Tibial nerve (tissue), 4 donors: ENCODE data around the gene MAMSTR. TPM values are rescaled to one million over a fixed set of nuclear protein-coding genes. Genes with fewer than 3 reads are reported as not detected.

Source experiments
- DNase-seq, 2 donors: peaks; one replicate each; pipeline ENCODE4 v3.0.0-alpha.2; 2019; ENCODE audit warnings: low spot score in 2 of 2
- H3K27ac ChIP-seq, 4 donors: fragments of 200-600 bp; sonication (generic) in 3 of 4; one replicate each; pipeline ENCODE4 v1.5.1; 2017 to 2019; ENCODE audit warnings: mild to moderate bottlenecking in 1 of 4
- H3K27me3 ChIP-seq, 2 donors: fragments of 200-600 bp; sonication (generic) in 1 of 2; one replicate each; pipeline versions ENCODE4 v1.5.1 to v1.6.0; 2017 to 2019
- H3K36me3 ChIP-seq, 3 donors: fragments of 200-600 bp; sonication (generic); one replicate each; pipeline ENCODE4 v1.5.1; 2018 to 2019
- H3K4me1 ChIP-seq, 4 donors: fragments of 200-600 bp; sonication (generic) in 3 of 4; one replicate each; pipeline ENCODE4 v1.5.1; 2017 to 2019
- H3K4me3 ChIP-seq, 4 donors: fragments of 200-600 bp; sonication (generic) in 3 of 4; one replicate each; pipeline ENCODE4 v1.5.1; 2017 to 2019; ENCODE audit warnings: mild to moderate bottlenecking in 1 of 4, moderate library complexity in 1 of 4
- H3K9me3 ChIP-seq, 4 donors: fragments of 200-600 bp; sonication (generic) in 3 of 4; one replicate each; pipeline ENCODE4 v1.5.1; 2017 to 2019
- CTCF ChIP-seq, 5 experiments: fragments of 200-600 bp in 3 of 5; fragments of 450-650 bp in 2 of 5; sonication (generic) in 3 of 5; IDR thresholded peaks; one replicate each; pipeline ENCODE4 v1.5.1; 2016 to 2019; ENCODE audit warnings: antibody characterized with exemption in 5 of 5, mild to moderate bottlenecking in 3 of 5, moderate library complexity in 2 of 5
- EP300 ChIP-seq, 2 donors: sonication (generic); formaldehyde crosslinking; IDR thresholded peaks; one replicate each; pipeline ENCODE4 v1.6.1; 2017; ENCODE audit warnings: antibody characterized with exemption in 2 of 2, mild to moderate bottlenecking in 1 of 2
- POLR2A ChIP-seq, 2 donors: fragments of 450-650 bp; IDR thresholded peaks; one replicate each; pipeline ENCODE4 v1.6.1; 2017; ENCODE audit warnings: antibody characterized with exemption in 2 of 2, mild to moderate bottlenecking in 2 of 2, moderate library complexity in 2 of 2
- WGBS, 2 donors: methylation state at CpG; one replicate each; pipeline ENCODE4 v1.1.5; 2018; 5-methylcytosine and 5-hydroxymethylcytosine counted together
- total RNA-seq, 4 donors: library from RNA; depleted of rRNA; stranded (reverse); fragments of >200 nt; gene quantifications; one replicate each; pipeline ENCODE4 v1.1.0, GENCODE V29; 2016

MAMSTR gene
- total RNA-seq, 4 donors from 2014 or later = 2.7 to 7.2 (median 5.9) TPM

GRCh38 chr19:48708471-48708870, 11.1 kb downstream of the MAMSTR start:
- TF ChIP-seq CTCF (IDR thresholded peaks at IDR 0.05) = no peak
- no peak for TF ChIP-seq EP300 (IDR thresholded peaks at IDR 0.05)
- no peak for TF ChIP-seq POLR2A (IDR thresholded peaks at IDR 0.05)
- Histone ChIP-seq H3K4me3 (no peak overlapping the region), H3K27ac (no peak overlapping the region), H3K4me1 (peaks cover 0 to 9% (median 6%) of the 10 kb centered on the region in 4 donors), H3K36me3 (peaks cover 0 to 36% (median 0%) of the 10 kb centered on the region in 3 donors), H3K9me3 (peaks cover 0 to 10% (median 0%) of the 10 kb centered on the region in 4 donors), H3K27me3 (no peaks in the 10 kb centered on the region)
- WGBS, 2 donors = 47 to 51% methylated on average over 11 of the region's 11 CpGs
- no peak for DNase-seq

GRCh38 chr19:48705431-48705830, 14.1 kb downstream of the MAMSTR start:
- Histone ChIP-seq H3K27ac (no peak overlapping the region), H3K4me1 (no peaks in the 10 kb centered on the region), H3K36me3 (peaks cover 0 to 47% (median 0%) of the 10 kb centered on the region in 3 donors), H3K9me3 (no peaks in the 10 kb centered on the region), H3K27me3 (no peaks in the 10 kb centered on the region), H3K4me3 (no peak overlapping the region)
- 41 to 49% methylated on average over 2 of the region's 2 CpGs for WGBS, 2 donors
- no peak for TF ChIP-seq EP300 (IDR thresholded peaks at IDR 0.05)
- TF ChIP-seq CTCF (IDR thresholded peaks at IDR 0.05) = no peak
- no peak for TF ChIP-seq POLR2A (IDR thresholded peaks at IDR 0.05)
- DNase-seq = no peak

GRCh38 chr19:48703316-48703715, 16.2 kb downstream of the MAMSTR start:
- 97 to 98% methylated on average over 21 to 22 of the region's 23 CpGs for WGBS, 2 donors
- no peak for DNase-seq
- H3K4me3 ChIP-seq = no peak overlapping the region

DNA sequence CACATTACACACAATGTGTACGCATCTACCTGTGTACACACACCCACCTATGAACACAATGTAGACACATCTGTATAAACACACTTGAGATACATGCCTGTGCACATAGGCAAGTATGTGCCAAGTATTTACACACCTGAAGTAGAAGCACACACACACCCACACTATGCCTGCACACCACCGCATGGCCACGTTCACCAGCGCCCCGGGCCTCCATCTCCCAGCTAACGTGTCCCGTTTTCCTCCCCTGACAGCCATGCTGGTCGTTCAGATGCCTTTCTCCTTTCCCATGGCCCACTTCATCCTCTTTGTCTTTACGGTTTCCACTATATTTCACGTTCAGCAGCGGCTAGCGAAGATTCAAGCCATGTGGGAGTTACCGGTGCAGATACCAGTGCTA, 16.8 kb downstream of the MAMSTR start:
- H3K4me1 ChIP-seq = no peaks in the 10 kb centered on the region
- no peaks in the 10 kb centered on the region for H3K9me3 ChIP-seq
- DNase-seq = no peak
- TF ChIP-seq EP300 (IDR thresholded peaks at IDR 0.05) = no peak
- TF ChIP-seq CTCF (IDR thresholded peaks at IDR 0.05) = no peak
- no peak for TF ChIP-seq POLR2A (IDR thresholded peaks at IDR 0.05)
- no peak overlapping the region for H3K27ac ChIP-seq
- H3K27me3 ChIP-seq = no peaks in the 10 kb centered on the region
- no peak overlapping the region for H3K4me3 ChIP-seq
- peaks cover 0 to 47% (median 0%) of the 10 kb centered on the region in 3 donors for H3K36me3 ChIP-seq
- 90 to 94% methylated on average over 13 of the region's 13 CpGs for whole genome bisulfite sequencing, 2 donors

More at GRCh38 chr19:48703316-48703715, 16.2 kb downstream of the MAMSTR start:
- TF ChIP-seq EP300 (IDR thresholded peaks at IDR 0.05) (no peak), CTCF (IDR thresholded peaks at IDR 0.05) (no peak), POLR2A (IDR thresholded peaks at IDR 0.05) (no peak)
- Histone ChIP-seq H3K9me3 (no peaks in the 10 kb centered on the region), H3K27ac (no peak overlapping the region), H3K36me3 (peaks cover 0 to 47% (median 0%) of the 10 kb centered on the region in 3 donors), H3K4me1 (no peaks in the 10 kb centered on the region), H3K27me3 (no peaks in the 10 kb centered on the region)

DNA sequence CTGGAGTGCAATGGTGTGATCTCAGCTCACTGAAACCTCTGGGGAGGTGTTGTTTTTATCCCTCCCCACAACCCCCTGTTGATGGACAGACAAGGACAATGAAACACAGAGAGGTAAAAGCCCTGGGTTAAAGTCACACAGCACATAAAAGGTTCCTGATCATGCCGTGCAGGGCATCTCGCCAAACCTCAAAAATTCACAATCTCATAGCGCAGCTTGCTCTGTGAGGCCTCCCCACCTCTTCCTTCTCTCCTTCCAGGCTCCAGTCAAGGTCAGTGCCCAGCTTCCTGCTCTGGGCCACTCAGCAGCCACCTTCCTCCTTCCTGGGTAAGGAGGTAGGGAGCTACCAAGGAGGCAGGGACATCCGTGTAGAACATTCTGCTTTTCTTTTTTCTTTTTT, 21.5 kb downstream of the MAMSTR start:
- no peak overlapping the region for H3K4me3 ChIP-seq
- H3K36me3 ChIP-seq = peaks cover 0 to 22% (median 0%) of the 10 kb centered on the region in 3 donors
- DNase-seq = no peak
- H3K4me1 ChIP-seq = peaks cover 0 to 12% (median 2%) of the 10 kb centered on the region in 4 donors
- no peak overlapping the region for H3K27ac ChIP-seq
- H3K27me3 ChIP-seq = peaks cover 0 to 21% of the 10 kb centered on the region in 2 donors
- 51 to 56% methylated on average over 4 of the region's 4 CpGs for WGBS, 2 donors
- H3K9me3 ChIP-seq = no peaks in the 10 kb centered on the region
- TF ChIP-seq EP300 (IDR thresholded peaks at IDR 0.05) (no peak), CTCF (IDR thresholded peaks at IDR 0.05) (no peak), POLR2A (IDR thresholded peaks at IDR 0.05) (no peak)
